AG04450 (cell line): ENCODE measurements around the gene ZNF580. TPM values are rescaled to one million over a fixed set of nuclear protein-coding genes. Genes with fewer than 3 reads are reported as not detected.

Source experiments
- CTCF ChIA-PET: fragments of 300-600, 350-600 bp; formaldehyde crosslinking; extraction: SDS; loops from one replicate; lab custom pipeline; 2022; ENCODE audit warnings: antibody characterized with exemption, inconsistent platforms; lab: Charles Lee
- POLR2A ChIA-PET: fragments of 350-600 bp; formaldehyde crosslinking; extraction: SDS; loops from one replicate; lab custom pipeline; 2021; ENCODE audit warnings: antibody characterized with exemption, inconsistent platforms; lab: Yijun Ruan, JAX
- DNase-seq: peaks from one replicate; pipeline ENCODE4 v3.0.0-alpha.2; 2011; ENCODE audit warnings: low read depth, low spot score
- H3K27ac ChIP-seq: one replicate; pipeline ENCODE4 v1.5.1; 2012; ENCODE audit warnings: low read depth, low read length, control low read depth
- H3K27me3 ChIP-seq: one replicate; pipeline ENCODE4 v1.6.0; 2012; ENCODE audit warnings: low read length; ENCODE audit not compliant: control insufficient read depth, insufficient read depth
- H3K4me3 ChIP-seq: 2 replicates; pipeline ENCODE4 v1.5.1; 2011; ENCODE audit warnings: mild to moderate bottlenecking, low read depth, low read length, control low read depth
- H3K9me3 ChIP-seq: 2 replicates; pipeline ENCODE4 v1.5.1; 2012; ENCODE audit warnings: low read length; ENCODE audit not compliant: control insufficient read depth, insufficient read depth
- CTCF ChIP-seq: IDR thresholded peaks from 2 replicates; pipeline ENCODE4 v1.5.1; 2011; ENCODE audit warnings: low read depth, low read length, control low read depth, inconsistent platforms
- polyA plus RNA-seq: library from polyadenylated mRNA; depleted of rRNA; stranded (reverse); fragments of >200 nt; gene quantifications from 2 replicates; pipeline ENCODE4 v1.2.3, GENCODE V29; 2011

Gene ZNF580
- polyA plus RNA-seq, 1 experiment = 7.3 TPM

GRCh38 chr19:55680339-55681130 lies 39.7 kb downstream of the ZNF580 start:
- no peaks in the 10 kb centered on the region for H3K27me3 ChIP-seq
- H3K9me3 ChIP-seq = no peaks in the 10 kb centered on the region; the same call in 1 of the 2 replicates
- no peak for TF ChIP-seq CTCF
- no peak for DNase-seq
- peak overlapping the region; percentile 21 for H3K27ac ChIP-seq
- no peak overlapping the region for H3K4me3 ChIP-seq
- ChIA-PET POLR2A (no interaction called here), CTCF (interaction anchor here (1.4 kb wide), 1 partner anchor 48 kb away, joined by 4 read pairs; no protein-coding TSS in a partner anchor)

- ChIA-PET POLR2A (interaction anchor here (0.7 kb wide), 1 partner anchor 533 kb away, joined by 3 read pairs; the partner anchor contains the start of gene TNNT1), CTCF (interaction anchor here (0.7 to 1.4 kb wide), 3 partner anchors 10 to 572 kb away, joined by 3 to 6 read pairs (median 4); no protein-coding TSS in a partner anchor)
- Histone ChIP-seq H3K27ac (peak overlapping the region; percentile 21), H3K9me3 (no peaks in the 10 kb centered on the region; the same call in 1 of the 2 replicates), H3K4me3 (no peak overlapping the region), H3K27me3 (no peaks in the 10 kb centered on the region)
- no peak for TF ChIP-seq CTCF
- no peak for DNase-seq
These were observed 40.6 kb downstream of the ZNF580 start for GRCh38 chr19:55681131-55682092.

DNA sequence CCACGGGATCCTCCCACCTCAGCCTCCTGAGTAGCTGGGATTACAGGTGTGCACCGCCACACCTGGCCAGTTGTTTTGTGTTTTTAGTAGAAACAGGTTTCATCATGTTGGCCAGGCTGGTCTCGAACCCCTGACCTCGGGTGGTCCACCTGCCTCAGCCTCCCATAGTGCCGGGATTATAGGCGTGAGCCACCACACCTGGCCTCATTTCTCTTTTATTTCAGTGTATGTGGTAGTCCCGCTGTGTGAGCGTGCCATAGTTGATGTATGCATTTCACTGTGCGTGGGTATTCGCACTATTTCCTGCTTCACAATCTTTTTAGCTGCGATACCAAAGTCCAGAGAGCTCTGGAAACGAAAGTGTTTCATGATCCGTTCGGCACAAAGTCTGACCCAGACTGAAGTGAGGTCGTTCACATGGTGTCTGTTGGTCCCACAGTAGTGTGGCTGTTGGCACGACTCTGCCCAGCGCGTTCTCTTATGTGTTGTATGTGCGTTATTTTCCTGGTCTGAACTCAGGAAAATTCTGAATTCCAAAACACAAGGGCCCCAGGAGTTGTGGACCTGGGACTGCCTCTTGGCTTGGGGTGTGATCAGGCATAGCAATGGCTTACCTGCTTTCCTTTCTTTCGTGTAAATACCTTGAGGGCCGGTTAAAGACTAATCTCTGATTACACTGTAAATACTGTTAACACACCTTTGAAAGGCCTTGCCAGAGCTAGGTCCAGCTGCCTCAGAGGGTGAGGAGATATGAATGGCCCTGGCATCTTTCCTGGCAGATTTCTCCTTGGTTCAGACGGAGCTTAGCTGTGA lies 42.9 kb downstream of the ZNF580 start:
- POLR2A ChIA-PET = no interaction called here

More for the DNA sequence above, 42.9 kb downstream of the ZNF580 start:
- H3K9me3 ChIP-seq = no peaks in the 10 kb centered on the region; the same call in 1 of the 2 replicates
- no peak overlapping the region for H3K4me3 ChIP-seq
- TF ChIP-seq CTCF = no peak
- no peaks in the 10 kb centered on the region for H3K27me3 ChIP-seq
- no peak for DNase-seq
- no peak overlapping the region for H3K27ac ChIP-seq
- CTCF ChIA-PET = interaction anchor here (0.7 to 1.0 kb wide), 2 partner anchors 29 to 180 kb away, joined by 3 read pairs; no protein-coding TSS in a partner anchor
